GM13977 (cell line): Measurements from ENCODE around the gene KCNN3.
A peak's percentile ranks its signal among the peaks of the same experiment; 100 is the strongest.

Experiments used
- DNase-seq: peaks from one replicate; pipeline ENCODE4 v3.0.0; 2012; ENCODE audit warnings: low spot score
- in situ Hi-C: fragments of 300-500 bp; cut with MboI; formaldehyde crosslinking; loops from one replicate; pipeline ENCODE4 v1.12.0; 2022; ENCODE audit warnings: low sequenced_read_pairs, low pct_unique_long_range_greater_than_20kb, mixed read lengths, inconsistent platforms; ENCODE audit not compliant: unreplicated experiment
- TF ChIP-seq, protein P1 (sequence below): IDR thresholded peaks from 2 replicates; pipeline ENCODE4 v1.5.1; 2012; ENCODE audit warnings: mild to moderate bottlenecking, control low read depth; ENCODE audit not compliant: insufficient read depth; ENCODE audit errors: extremely low read depth, missing control alignments

Gene KCNN3

DNA sequence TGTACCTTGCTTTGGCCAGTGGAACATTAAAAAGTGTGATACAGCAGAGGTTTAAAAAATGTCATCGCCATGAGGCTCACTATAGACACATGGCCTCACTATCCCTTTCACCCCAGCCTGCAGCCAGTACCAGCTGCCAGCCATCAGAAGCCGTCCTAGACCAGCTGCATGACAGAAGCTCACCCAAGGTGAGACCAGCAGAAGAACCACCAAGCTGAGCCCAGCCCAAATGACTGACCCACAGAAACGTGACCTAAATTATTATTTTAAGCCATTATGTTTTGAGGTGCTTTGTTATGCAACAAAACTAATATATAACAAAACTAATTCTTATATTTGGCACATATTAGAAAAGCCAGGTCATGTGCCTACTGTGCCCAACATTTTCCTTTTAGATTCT, 91.1 kb downstream of the KCNN3 start:
- DNase-seq: no peak
- TF ChIP-seq, protein P1, sequence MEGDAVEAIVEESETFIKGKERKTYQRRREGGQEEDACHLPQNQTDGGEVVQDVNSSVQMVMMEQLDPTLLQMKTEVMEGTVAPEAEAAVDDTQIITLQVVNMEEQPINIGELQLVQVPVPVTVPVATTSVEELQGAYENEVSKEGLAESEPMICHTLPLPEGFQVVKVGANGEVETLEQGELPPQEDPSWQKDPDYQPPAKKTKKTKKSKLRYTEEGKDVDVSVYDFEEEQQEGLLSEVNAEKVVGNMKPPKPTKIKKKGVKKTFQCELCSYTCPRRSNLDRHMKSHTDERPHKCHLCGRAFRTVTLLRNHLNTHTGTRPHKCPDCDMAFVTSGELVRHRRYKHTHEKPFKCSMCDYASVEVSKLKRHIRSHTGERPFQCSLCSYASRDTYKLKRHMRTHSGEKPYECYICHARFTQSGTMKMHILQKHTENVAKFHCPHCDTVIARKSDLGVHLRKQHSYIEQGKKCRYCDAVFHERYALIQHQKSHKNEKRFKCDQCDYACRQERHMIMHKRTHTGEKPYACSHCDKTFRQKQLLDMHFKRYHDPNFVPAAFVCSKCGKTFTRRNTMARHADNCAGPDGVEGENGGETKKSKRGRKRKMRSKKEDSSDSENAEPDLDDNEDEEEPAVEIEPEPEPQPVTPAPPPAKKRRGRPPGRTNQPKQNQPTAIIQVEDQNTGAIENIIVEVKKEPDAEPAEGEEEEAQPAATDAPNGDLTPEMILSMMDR: no peak
- in situ Hi-C loops: no loop called here

DNA sequence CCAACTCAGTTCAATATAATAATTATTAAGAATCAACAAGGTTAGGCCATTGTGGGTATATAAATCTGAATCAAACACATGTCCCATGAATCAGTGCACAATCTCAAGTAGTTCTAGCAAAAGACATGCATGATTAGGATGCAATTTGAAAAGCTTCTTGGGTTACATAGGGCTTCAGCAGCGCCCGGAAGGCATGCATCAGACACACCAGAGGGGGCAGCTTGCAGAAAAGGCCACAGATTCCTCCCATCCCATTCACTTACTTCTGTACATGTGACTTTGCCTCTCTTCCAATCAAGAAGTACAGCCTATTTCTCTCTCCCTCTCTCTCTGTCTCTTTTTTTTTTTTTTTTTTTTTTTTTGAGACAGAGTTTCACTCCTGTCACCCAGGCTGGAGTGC, 91.8 kb downstream of the KCNN3 start:
- TF ChIP-seq, protein P1: no peak
- in situ Hi-C loops: no loop called here
- no peak for DNase-seq

DNA sequence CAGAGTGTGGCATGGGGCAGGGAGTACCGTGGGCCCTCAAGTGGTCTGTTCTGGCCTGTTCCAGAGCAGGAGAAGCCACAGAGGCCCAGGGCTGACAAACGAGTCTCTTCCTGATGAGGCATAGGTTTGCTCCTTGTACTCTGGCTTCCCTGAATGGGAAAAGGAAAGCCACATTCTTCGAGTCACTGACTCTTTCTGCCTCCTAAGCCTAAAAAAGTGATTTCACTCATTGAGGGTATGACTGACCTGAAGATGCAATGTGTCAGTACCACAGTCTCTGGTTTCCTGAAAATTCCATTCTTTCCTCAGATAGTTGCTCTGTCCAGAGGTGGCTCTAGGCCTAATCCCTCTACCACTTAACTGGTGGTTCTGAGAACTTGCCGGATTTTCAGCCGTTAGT, 92.3 kb downstream of the KCNN3 start:
- in situ Hi-C loops: no loop called here
- no peak for DNase-seq
- TF ChIP-seq, protein P1: no peak

GRCh38 chr1:154777154-154777553, 92.9 kb downstream of the KCNN3 start:
- in situ Hi-C loops: no loop called here
- TF ChIP-seq, protein P1: no peak

DNA sequence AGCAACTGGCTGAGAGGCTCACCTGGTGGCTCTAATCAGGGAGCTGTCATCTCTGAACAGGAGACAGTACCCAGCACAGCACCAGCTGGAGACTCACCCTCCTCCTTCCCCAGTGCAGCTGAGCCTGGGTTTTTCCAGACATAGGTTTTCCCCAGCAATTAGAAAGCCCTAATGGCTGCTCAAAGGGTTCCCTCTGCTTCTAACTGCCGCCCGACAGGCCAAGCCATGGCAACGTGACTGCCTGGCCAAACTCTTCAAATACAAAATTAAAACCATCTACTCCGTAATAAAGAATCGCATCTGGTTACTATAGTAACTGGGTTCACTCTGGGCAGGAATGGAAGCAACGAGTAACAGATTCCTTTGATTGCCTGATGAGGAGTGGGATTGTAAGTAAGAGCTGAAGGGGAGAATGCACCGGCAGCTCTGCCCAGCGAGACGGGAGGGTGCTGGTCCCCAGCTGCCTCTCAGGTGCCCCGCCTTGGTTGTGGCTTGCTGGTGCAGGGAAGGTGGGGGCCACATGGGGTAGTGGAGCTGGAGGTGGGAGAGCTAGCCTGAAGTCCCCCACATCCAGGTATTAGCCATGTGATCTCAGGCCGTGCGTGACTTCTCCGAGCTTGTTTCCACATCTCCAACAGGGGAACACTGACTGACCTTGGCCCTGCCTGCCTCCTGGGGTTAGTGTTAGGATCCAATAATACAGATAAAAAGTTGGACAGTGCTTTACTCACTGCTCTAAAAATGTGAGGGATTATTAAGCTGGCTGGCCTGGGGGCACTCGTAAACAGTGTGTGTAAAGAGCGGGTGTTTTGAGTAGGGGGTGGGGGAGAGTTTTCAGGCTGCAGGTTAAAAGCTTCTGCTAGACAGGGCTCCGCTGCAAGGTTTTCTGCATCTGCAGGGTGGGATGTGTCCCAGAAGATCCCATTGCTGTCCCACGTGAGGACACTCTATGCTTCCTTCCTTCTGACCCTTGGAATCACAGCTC, 94.2 kb downstream of the KCNN3 start:
- no peak for DNase-seq
- TF ChIP-seq, protein P1: no peak
- in situ Hi-C loops: no loop called here

More at GRCh38 chr1:154777154-154777553, 92.9 kb downstream of the KCNN3 start:
- DNase-seq: no peak

- TF ChIP-seq, protein P1: no peak
- in situ Hi-C loops: no loop called here
- DNase-seq: peak; percentile 50
Observed at GRCh38 chr1:154774175-154774855, 95.8 kb downstream of the KCNN3 start.
